ENCODE results near the gene CSTF1. TPM values are rescaled to one million over a fixed set of nuclear protein-coding genes. Genes with fewer than 3 reads are reported as not detected.
"Not testable (repeated sequence)": the region's sequence is repeated elsewhere in the genome, so short reads cannot be mapped to it uniquely, and the experiment has no call there.

Gene CSTF1
- total and polyA plus RNA-seq, 8 donors = 30.0 to 44.6 (median 41.5) TPM

DNA sequence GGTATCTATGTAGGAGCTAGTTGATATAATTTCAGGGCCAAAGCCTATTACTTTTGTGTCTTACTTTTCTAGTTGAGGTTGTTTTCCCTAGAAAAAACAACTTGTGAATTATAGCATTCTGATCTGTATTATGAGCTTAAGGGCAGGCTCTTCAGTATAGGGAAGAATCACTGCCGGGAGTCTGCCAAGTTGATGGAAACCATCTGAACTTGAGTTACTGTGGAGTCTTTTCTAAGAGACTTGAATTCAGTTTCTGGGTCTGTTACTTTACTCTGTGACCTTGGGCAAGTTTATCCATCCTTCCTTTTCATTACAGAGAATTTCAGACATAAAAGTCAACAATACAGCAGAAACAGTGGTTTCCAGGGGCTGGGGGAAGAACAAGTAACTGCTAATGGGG, 17.5 kb downstream of the CSTF1 start:
- Histone ChIP-seq H3K4me3 (no peak overlapping the region), H3K27ac (peak overlapping the region; percentile 82 to 83), H3K4me1 (peaks cover 8 to 41% of the 10 kb centered on the region in 2 donors), H3K36me3 (peaks cover 0 to 38% of the 10 kb centered on the region in 2 donors), H3K27me3 (no peaks in the 10 kb centered on the region), H3K9me3 (no peaks in the 10 kb centered on the region)
- no peak for ATAC-seq
- peak in 1 of 4 donors; percentile 39 for DNase-seq
- intact Hi-C loops (cut with DNase I) = loop anchor here in 1 of 2 donors (10.0 kb wide), 1 partner anchor 65 kb away; no protein-coding TSS in a partner anchor
- TF ChIP-seq, protein P1, sequence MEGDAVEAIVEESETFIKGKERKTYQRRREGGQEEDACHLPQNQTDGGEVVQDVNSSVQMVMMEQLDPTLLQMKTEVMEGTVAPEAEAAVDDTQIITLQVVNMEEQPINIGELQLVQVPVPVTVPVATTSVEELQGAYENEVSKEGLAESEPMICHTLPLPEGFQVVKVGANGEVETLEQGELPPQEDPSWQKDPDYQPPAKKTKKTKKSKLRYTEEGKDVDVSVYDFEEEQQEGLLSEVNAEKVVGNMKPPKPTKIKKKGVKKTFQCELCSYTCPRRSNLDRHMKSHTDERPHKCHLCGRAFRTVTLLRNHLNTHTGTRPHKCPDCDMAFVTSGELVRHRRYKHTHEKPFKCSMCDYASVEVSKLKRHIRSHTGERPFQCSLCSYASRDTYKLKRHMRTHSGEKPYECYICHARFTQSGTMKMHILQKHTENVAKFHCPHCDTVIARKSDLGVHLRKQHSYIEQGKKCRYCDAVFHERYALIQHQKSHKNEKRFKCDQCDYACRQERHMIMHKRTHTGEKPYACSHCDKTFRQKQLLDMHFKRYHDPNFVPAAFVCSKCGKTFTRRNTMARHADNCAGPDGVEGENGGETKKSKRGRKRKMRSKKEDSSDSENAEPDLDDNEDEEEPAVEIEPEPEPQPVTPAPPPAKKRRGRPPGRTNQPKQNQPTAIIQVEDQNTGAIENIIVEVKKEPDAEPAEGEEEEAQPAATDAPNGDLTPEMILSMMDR (IDR thresholded peaks at IDR 0.05) = no peak

DNA sequence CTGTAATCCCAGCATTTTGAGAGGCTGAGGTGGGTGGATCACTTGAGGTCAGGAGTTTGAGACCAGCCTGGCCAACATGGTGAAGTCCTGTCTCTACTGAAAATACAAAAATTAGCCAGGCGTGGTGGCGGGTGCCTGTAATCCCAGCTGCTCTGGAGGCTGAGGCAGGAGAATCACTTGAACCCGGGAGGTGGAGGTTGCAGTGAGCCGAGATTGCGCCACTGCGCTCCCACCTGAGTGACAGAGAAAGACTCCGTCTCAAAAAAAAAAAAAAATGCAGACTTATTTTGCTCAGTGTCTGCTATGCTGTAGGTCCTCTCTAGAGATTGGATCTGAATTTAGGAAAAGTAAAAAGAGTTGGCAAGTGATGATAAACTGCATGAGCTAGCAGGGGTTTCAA, 18.8 kb downstream of the CSTF1 start:
- peaks cover 0 to 28% of the 10 kb centered on the region in 2 donors for H3K36me3 ChIP-seq
- peak overlapping the region; percentile 82 to 83 for H3K27ac ChIP-seq
- H3K9me3 ChIP-seq; H3K27me3 ChIP-seq; H3K4me3 ChIP-seq; DNase-seq; intact Hi-C loops (cut with DNase I); ATAC-seq: not testable (repeated sequence)
- H3K4me1 ChIP-seq = peaks cover 8 to 50% of the 10 kb centered on the region in 2 donors

DNA sequence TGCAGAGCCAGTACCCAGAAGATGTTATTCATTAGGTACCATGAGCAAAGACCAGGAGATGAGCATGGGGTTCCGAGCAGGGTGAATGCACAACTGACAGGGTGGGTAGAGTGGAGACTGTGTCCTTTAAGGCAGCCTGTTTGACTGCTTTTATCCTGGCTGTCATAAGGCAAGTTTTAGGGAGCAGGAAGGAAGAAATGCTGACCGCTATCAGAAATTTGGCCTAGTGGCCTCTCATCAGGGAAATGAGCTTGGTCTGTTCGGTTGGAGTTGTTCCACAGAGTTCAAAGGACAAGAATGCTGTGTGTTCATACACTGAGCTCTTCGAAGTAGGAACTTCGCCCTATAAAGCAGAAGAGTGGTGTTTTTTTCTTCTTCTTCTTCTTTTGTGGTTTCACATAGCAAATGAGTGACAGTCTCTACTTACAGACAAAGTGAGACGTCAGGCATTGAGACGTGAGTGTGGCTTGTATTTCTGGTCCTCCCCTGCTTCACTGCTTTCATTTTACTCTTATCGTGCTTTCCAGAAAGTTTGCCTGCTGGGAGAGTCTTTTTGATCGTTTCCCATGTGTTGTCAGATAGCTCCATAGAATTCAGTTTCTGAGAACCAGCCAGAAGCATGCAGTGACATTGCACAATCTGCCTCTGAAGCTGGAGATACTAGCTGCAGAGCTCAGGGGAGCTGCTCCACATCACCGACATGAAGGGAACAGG, 19.5 kb downstream of the CSTF1 start, which contains the start of gene CASS4:
Gene CASS4 (plus strand): TSS at position 502 of the 714 bp plus-strand sequence. CDS start 199 bp downstream, at position 701.
- H3K36me3 ChIP-seq = peaks cover 0 to 21% of the 10 kb centered on the region in 2 donors
- ATAC-seq (peak; percentile 77), DNase-seq (peak in 2 of 4 donors; percentile 74 to 85)
- peaks cover 8 to 56% of the 10 kb centered on the region in 2 donors for H3K4me1 ChIP-seq
- intact Hi-C loops (cut with DNase I) = no loop called here
- H3K9me3 ChIP-seq = no peaks in the 10 kb centered on the region
- peak within 1 kb of the TSS; percentile 82 to 83 for H3K27ac ChIP-seq
- TF ChIP-seq, protein P1 (IDR thresholded peaks at IDR 0.05) = no peak
- no peaks in the 10 kb centered on the region for H3K27me3 ChIP-seq
- H3K4me3 ChIP-seq = peak within 1 kb of the TSS; percentile 10 to 43

DNA sequence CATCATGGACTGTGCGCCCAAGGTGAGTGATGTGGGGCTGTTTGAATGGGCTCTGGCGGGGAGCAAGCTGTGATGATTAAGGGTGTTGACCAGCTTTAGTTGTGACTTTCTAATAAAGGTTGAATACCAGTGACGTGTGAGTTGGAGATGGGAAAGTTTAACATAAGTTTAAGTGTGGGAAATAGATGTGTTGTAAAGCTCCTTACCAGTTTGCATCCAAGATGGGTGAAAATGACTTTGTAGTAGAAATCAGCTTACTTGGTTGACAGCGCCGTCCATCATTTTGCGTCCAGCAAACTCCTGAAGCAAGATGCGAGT, 20.0 kb downstream of the CSTF1 start:
- Histone ChIP-seq H3K36me3 (peaks cover 0 to 16% of the 10 kb centered on the region in 2 donors), H3K27me3 (no peaks in the 10 kb centered on the region), H3K27ac (peak overlapping the region; percentile 82 to 83), H3K9me3 (no peaks in the 10 kb centered on the region), H3K4me1 (peaks cover 10 to 61% of the 10 kb centered on the region in 2 donors), H3K4me3 (peak overlapping the region; percentile 10 to 43)
- TF ChIP-seq, protein P1 (IDR thresholded peaks at IDR 0.05) = no peak
- no peak for ATAC-seq
- intact Hi-C loops (cut with DNase I) = no loop called here
- DNase-seq = no peak

DNA sequence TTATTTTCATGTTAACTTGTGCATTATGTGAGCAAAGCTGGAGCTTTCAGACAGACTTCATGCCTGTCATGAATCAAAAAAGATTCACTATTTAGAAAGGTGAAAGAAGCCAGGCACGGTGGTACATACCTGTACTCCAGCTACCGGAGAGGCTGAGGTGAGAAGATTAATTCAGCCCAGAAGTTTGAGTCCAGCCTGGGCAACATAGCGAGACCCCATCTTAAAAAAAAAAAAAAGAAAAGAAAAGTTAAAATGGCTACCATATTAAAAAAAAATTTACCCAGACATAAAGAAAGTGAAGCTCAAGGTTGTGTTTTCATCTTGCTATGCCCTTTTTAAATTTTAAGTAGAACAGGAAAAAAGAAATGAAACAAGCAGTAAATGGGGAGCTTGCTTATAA, 20.5 kb downstream of the CSTF1 start:
- H3K36me3 ChIP-seq = peaks cover 0 to 11% of the 10 kb centered on the region in 2 donors
- peak overlapping the region; percentile 82 to 83 for H3K27ac ChIP-seq
- H3K4me1 ChIP-seq = peaks cover 13 to 66% of the 10 kb centered on the region in 2 donors
- intact Hi-C loops (cut with DNase I) = no loop called here
- peak overlapping the region; percentile 10 to 43 for H3K4me3 ChIP-seq
- H3K9me3 ChIP-seq = no peaks in the 10 kb centered on the region
- DNase-seq (no peak), ATAC-seq (no peak)
- no peaks in the 10 kb centered on the region for H3K27me3 ChIP-seq
- TF ChIP-seq, protein P1 (IDR thresholded peaks at IDR 0.05) = no peak

Measured in left lung (tissue), 10 donors.